ENCODE results near the gene NR1I2.

The NR1I2 gene

GRCh38 chr3:119781330-119782198 is at the start of gene NR1I2:
TSS of gene NR1I2 (plus strand) at chr3:119782101.
- Histone ChIP-seq H3K9me3 (ENCODE audit: control insufficient read depth, insufficient read depth, low read length) (no peaks in the 10 kb centered on the region), H3K9ac (ENCODE audit: low read depth, low read length) (no peak within 1 kb of the TSS), H3K4me1 (ENCODE audit: control insufficient read depth, insufficient read depth, low read length) (no peaks in the 10 kb centered on the region), H3K27ac (ENCODE audit: low read depth, low read length) (no peak within 1 kb of the TSS), H3K4me3 (ENCODE audit: low read depth, low read length) (no peak within 1 kb of the TSS), H3K27me3 (ENCODE audit: control insufficient read depth, insufficient read depth, low read length) (no peaks in the 10 kb centered on the region), H3K36me3 (ENCODE audit: control insufficient read depth, insufficient read depth, low read length) (no peaks in the 10 kb centered on the region)

DNA sequence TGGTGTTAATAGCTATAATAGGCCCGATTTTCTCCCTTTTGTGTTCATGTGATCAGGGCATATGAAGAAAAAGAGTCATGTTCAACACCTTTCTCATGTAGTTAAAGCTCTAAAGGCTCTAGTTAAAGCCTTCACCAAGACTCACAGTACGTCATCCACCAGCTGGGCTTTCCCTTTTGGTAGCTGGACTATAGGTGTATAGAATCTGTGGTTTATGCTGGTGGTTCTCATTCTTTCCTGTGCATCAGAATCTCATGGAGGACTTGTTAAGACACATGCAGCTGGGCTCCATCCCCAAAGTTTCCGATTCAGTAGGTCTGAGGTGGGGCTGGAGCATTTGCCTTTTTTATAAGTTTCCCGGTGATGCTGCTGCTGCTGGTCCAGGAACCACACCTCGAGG is 48.1 kb upstream of the NR1I2 start:
- Histone ChIP-seq H3K9ac (ENCODE audit: low read depth, low read length) (no peak overlapping the region), H3K27me3 (ENCODE audit: control insufficient read depth, insufficient read depth, low read length) (no peaks in the 10 kb centered on the region), H3K4me3 (ENCODE audit: low read depth, low read length) (no peak overlapping the region), H3K27ac (ENCODE audit: low read depth, low read length) (no peak overlapping the region), H3K36me3 (ENCODE audit: control insufficient read depth, insufficient read depth, low read length) (no peaks in the 10 kb centered on the region), H3K4me1 (ENCODE audit: control insufficient read depth, insufficient read depth, low read length) (peaks cover 9% of the 10 kb centered on the region), H3K9me3 (ENCODE audit: control insufficient read depth, insufficient read depth, low read length) (no peaks in the 10 kb centered on the region)

- H3K4me1 ChIP-seq (ENCODE audit: control insufficient read depth, insufficient read depth, low read length): no peaks in the 10 kb centered on the region
- no peaks in the 10 kb centered on the region for H3K36me3 ChIP-seq (ENCODE audit: control insufficient read depth, insufficient read depth, low read length)
- H3K4me3 ChIP-seq (ENCODE audit: low read depth, low read length): no peak overlapping the region
- H3K27ac ChIP-seq (ENCODE audit: low read depth, low read length): no peak overlapping the region
- no peaks in the 10 kb centered on the region for H3K9me3 ChIP-seq (ENCODE audit: control insufficient read depth, insufficient read depth, low read length)
- no peak overlapping the region for H3K9ac ChIP-seq (ENCODE audit: low read depth, low read length)
- H3K27me3 ChIP-seq (ENCODE audit: control insufficient read depth, insufficient read depth, low read length): no peaks in the 10 kb centered on the region
These were observed 43.2 kb upstream of the NR1I2 start for GRCh38 chr3:119738741-119739140.

DNA sequence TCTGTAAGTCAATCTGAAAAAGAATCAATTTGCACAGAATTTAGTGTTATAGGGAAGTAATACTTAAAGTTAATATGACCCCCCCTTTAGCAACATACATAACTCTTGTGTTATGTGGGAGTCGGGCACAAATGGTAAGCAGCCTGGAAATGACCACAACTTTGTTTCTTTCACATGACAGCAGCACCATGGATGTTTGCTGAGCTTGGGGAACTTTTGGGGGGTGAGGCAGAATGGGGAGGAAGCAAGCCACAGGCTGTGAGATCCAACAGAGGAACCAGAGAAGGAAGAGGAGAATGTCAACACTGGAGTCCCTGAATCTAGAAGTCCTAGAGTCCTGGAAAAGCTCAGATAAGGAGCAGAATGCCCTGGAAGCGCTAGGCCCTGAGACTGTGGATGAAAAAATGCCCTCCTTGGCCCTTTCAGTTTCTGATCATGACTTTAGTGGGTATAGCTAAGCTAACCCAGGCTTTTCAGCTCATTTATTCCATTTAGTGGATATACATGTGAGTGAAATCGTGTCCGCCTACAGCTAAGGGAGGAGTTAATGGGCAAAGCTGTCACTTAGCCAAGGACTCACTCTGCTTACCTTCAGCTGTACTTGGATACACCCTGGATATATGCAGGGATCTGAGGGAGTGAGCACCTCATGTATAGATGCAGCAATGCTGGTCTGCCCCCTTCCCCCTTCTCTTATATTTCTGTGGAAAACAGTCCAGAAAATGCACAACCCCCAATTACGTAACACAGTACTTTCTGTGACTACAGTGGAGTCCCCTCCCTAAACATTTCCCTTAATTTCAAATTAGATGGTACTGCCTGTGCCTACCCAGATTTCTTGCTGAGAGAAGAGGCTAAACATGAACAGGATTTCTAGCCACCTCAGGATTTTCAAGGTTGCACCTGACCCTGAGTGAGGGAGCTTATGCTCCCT is 40.0 kb upstream of the NR1I2 start:
- Histone ChIP-seq H3K36me3 (ENCODE audit: control insufficient read depth, insufficient read depth, low read length) (no peaks in the 10 kb centered on the region), H3K27me3 (ENCODE audit: control insufficient read depth, insufficient read depth, low read length) (no peaks in the 10 kb centered on the region), H3K9ac (ENCODE audit: low read depth, low read length) (no peak overlapping the region), H3K4me3 (ENCODE audit: low read depth, low read length) (no peak overlapping the region), H3K9me3 (ENCODE audit: control insufficient read depth, insufficient read depth, low read length) (no peaks in the 10 kb centered on the region), H3K27ac (ENCODE audit: low read depth, low read length) (no peak overlapping the region), H3K4me1 (ENCODE audit: control insufficient read depth, insufficient read depth, low read length) (no peaks in the 10 kb centered on the region)

DNA sequence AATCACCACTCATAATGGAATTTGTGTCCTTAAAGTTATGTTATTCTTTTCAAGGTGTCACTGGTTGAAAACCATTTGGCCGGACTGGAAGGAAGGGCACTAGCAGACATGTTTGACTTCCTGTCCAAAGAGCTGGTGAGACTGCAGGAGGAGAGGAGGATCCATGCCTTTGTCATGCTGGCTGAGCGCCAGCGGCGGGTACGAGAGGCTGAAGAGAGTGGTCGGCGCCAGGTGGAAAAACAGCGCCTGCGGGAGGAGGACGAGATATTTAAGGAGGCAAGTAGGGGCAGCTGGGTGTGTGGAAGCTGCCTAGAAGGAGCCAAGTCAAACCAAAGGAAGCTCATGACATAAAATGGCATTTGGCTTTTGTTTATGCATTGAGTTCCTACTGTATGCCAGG is 38.0 kb upstream of the NR1I2 start:
- Histone ChIP-seq H3K36me3 (ENCODE audit: control insufficient read depth, insufficient read depth, low read length) (no peaks in the 10 kb centered on the region), H3K4me1 (ENCODE audit: control insufficient read depth, insufficient read depth, low read length) (no peaks in the 10 kb centered on the region), H3K9ac (ENCODE audit: low read depth, low read length) (no peak overlapping the region), H3K27ac (ENCODE audit: low read depth, low read length) (no peak overlapping the region), H3K27me3 (ENCODE audit: control insufficient read depth, insufficient read depth, low read length) (no peaks in the 10 kb centered on the region), H3K4me3 (ENCODE audit: low read depth, low read length) (no peak overlapping the region), H3K9me3 (ENCODE audit: control insufficient read depth, insufficient read depth, low read length) (no peaks in the 10 kb centered on the region)

GRCh38 chr3:119745942-119746341 is 36.0 kb upstream of the NR1I2 start:
- H3K4me1 ChIP-seq (ENCODE audit: control insufficient read depth, insufficient read depth, low read length): no peaks in the 10 kb centered on the region
- no peaks in the 10 kb centered on the region for H3K27me3 ChIP-seq (ENCODE audit: control insufficient read depth, insufficient read depth, low read length)
- no peak overlapping the region for H3K9ac ChIP-seq (ENCODE audit: low read depth, low read length)
- no peaks in the 10 kb centered on the region for H3K36me3 ChIP-seq (ENCODE audit: control insufficient read depth, insufficient read depth, low read length)
- no peaks in the 10 kb centered on the region for H3K9me3 ChIP-seq (ENCODE audit: control insufficient read depth, insufficient read depth, low read length)
- no peak overlapping the region for H3K27ac ChIP-seq (ENCODE audit: low read depth, low read length)
- H3K4me3 ChIP-seq (ENCODE audit: low read depth, low read length): no peak overlapping the region

DNA sequence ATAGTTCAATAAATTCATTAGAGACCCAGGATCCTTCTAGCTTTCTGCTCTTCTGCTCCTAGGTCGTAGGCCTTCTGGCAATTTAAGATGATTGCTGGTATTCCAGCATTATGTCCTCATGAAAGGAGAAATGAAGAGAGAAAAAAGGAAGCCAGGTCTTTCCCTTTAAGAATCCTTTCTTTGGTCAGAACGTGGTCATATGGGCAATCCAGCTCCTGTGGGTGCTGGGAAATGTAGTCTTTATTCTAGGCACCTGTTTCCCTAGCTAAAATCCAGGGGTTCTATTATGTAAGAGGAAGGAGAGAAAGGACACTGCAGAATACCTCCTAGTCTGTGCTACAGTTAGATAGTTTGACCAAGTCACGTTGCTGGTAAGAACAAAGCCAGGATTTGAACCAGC is 35.5 kb upstream of the NR1I2 start:
- H3K27me3 ChIP-seq (ENCODE audit: control insufficient read depth, insufficient read depth, low read length): no peaks in the 10 kb centered on the region

GRCh38 chr3:119747357-119747756 is 34.5 kb upstream of the NR1I2 start:
- Histone ChIP-seq H3K4me3 (ENCODE audit: low read depth, low read length) (no peak overlapping the region), H3K4me1 (ENCODE audit: control insufficient read depth, insufficient read depth, low read length) (no peaks in the 10 kb centered on the region), H3K36me3 (ENCODE audit: control insufficient read depth, insufficient read depth, low read length) (no peaks in the 10 kb centered on the region), H3K9me3 (ENCODE audit: control insufficient read depth, insufficient read depth, low read length) (no peaks in the 10 kb centered on the region), H3K27me3 (ENCODE audit: control insufficient read depth, insufficient read depth, low read length) (no peaks in the 10 kb centered on the region), H3K27ac (ENCODE audit: low read depth, low read length) (no peak overlapping the region), H3K9ac (ENCODE audit: low read depth, low read length) (no peak overlapping the region)

More for the DNA sequence above, 35.5 kb upstream of the NR1I2 start:
- Histone ChIP-seq H3K36me3 (ENCODE audit: control insufficient read depth, insufficient read depth, low read length) (no peaks in the 10 kb centered on the region), H3K27ac (ENCODE audit: low read depth, low read length) (no peak overlapping the region), H3K9ac (ENCODE audit: low read depth, low read length) (no peak overlapping the region), H3K9me3 (ENCODE audit: control insufficient read depth, insufficient read depth, low read length) (no peaks in the 10 kb centered on the region), H3K4me1 (ENCODE audit: control insufficient read depth, insufficient read depth, low read length) (no peaks in the 10 kb centered on the region), H3K4me3 (ENCODE audit: low read depth, low read length) (no peak overlapping the region)

- no peak overlapping the region for H3K27ac ChIP-seq (ENCODE audit: low read depth, low read length)
- no peaks in the 10 kb centered on the region for H3K9me3 ChIP-seq (ENCODE audit: control insufficient read depth, insufficient read depth, low read length)
- H3K4me3 ChIP-seq (ENCODE audit: low read depth, low read length): no peak overlapping the region
- no peaks in the 10 kb centered on the region for H3K36me3 ChIP-seq (ENCODE audit: control insufficient read depth, insufficient read depth, low read length)
- no peak overlapping the region for H3K9ac ChIP-seq (ENCODE audit: low read depth, low read length)
- no peaks in the 10 kb centered on the region for H3K27me3 ChIP-seq (ENCODE audit: control insufficient read depth, insufficient read depth, low read length)
- no peaks in the 10 kb centered on the region for H3K4me1 ChIP-seq (ENCODE audit: control insufficient read depth, insufficient read depth, low read length)
These were observed 32.9 kb upstream of the NR1I2 start for GRCh38 chr3:119748991-119749390.

DNA sequence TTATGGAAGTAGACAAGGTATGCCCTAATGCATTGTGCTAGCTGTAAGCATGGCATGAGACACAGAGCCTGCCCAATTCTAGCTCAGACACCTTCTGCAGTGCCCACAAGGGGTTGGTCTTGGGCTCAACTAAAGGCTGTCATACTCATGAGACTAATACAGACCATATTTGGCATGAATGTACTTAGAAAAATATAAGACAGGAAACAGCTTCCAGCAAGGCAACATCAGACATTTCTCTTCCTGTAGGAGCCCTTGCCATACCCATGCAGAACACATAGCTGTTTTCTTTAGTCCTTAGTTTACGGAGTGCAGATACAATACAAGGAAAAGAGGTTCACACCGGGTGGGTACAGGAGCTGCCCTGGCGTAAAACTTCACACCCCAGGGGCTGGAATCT is 30.5 kb upstream of the NR1I2 start:
- no peaks in the 10 kb centered on the region for H3K36me3 ChIP-seq (ENCODE audit: control insufficient read depth, insufficient read depth, low read length)
- H3K9ac ChIP-seq (ENCODE audit: low read depth, low read length): no peak overlapping the region
- no peaks in the 10 kb centered on the region for H3K4me1 ChIP-seq (ENCODE audit: control insufficient read depth, insufficient read depth, low read length)
- H3K9me3 ChIP-seq (ENCODE audit: control insufficient read depth, insufficient read depth, low read length): no peaks in the 10 kb centered on the region
- H3K27me3 ChIP-seq (ENCODE audit: control insufficient read depth, insufficient read depth, low read length): no peaks in the 10 kb centered on the region
- no peak overlapping the region for H3K27ac ChIP-seq (ENCODE audit: low read depth, low read length)
- H3K4me3 ChIP-seq (ENCODE audit: low read depth, low read length): no peak overlapping the region

- Histone ChIP-seq H3K36me3 (ENCODE audit: control insufficient read depth, insufficient read depth, low read length) (no peaks in the 10 kb centered on the region), H3K27me3 (ENCODE audit: control insufficient read depth, insufficient read depth, low read length) (no peaks in the 10 kb centered on the region), H3K9ac (ENCODE audit: low read depth, low read length) (no peak overlapping the region), H3K27ac (ENCODE audit: low read depth, low read length) (no peak overlapping the region), H3K9me3 (ENCODE audit: control insufficient read depth, insufficient read depth, low read length) (no peaks in the 10 kb centered on the region), H3K4me1 (ENCODE audit: control insufficient read depth, insufficient read depth, low read length) (no peaks in the 10 kb centered on the region), H3K4me3 (ENCODE audit: low read depth, low read length) (no peak overlapping the region)
These were observed 21.9 kb upstream of the NR1I2 start for GRCh38 chr3:119759962-119760361.

Data from HUES48 (cell line).